Bone marrow (tissue), 2 donors: ENCODE data around the gene SMCHD1.
"Not testable (repeated sequence)": the region's sequence is repeated elsewhere in the genome, so short reads cannot be mapped to it uniquely, and the experiment has no call there.

Experiments
- DNase-seq, 2 donors: peaks; one replicate each; lab custom pipeline; 2025; lab: John Stamatoyannopoulos, UW

The SMCHD1 gene

DNA sequence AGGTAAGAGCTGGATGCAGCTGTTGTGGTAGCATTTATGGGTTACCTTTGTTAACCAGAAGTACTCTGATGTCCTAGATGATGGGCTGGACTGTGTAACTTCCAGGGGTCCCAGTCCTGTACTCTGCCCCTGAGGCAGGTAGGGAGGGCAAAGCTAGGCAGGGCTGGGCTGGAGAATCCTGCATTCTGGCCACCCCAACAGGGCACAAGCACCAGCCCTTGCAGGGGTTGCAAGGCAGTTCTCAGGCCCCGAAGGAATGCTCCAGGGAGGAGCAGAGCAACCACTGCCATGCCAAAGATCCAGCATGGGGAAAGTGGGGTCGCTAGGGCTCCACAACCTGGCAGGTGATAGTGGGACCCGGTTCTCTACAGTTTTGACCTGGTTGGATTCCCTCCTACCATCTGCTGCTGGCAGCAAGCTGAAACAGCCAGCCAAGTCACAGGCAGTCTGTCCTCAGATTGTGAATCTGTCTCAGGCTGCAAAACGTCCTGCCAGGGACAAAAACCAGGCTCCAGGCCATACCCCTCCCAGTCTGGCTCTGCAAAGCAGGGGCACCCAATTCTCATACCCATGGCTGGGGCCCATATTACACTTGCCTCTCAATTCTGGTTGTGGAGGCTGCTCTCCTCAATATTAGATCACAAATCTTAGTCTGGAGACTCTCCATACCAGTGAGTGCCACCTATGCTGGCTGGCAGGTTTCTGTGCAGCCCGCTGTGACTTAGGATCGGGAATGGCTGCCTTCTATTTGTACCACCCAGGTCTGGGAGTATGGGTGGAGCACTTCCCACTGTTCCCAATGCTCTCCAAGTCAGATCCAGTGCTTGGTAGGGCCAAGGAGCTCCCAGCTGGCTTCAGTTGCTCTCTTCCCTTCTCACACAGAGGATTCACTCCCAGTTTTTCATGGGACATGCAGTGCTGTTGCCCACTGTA, 61.1 kb downstream of the SMCHD1 start:
- DNase-seq = no peak

GRCh38 chr18:2717407-2717806, 61.9 kb downstream of the SMCHD1 start:
- DNase-seq = no peak

DNA sequence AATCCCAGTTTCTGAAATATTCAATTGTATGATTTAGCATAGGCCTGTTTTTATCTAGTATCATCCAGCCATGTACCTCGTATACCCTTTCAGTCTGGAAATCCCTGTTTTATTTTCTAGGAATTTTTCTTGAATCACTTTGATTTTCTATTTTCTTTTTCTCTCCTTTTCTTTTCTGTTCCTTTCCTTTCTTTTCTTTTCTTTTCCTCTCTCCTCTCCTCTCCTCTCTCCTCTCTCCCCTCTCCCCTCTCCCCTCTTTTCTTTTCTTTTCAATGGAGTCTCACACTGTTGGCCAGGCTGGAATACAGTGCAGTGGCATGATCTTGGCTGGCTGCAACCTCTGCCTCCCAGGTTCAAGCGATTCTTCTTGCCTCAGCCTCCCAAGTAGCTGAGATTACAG, 63.5 kb downstream of the SMCHD1 start:
- DNase-seq = no peak

GRCh38 chr18:2723207-2723606, 67.7 kb downstream of the SMCHD1 start:
- DNase-seq = no peak

DNA sequence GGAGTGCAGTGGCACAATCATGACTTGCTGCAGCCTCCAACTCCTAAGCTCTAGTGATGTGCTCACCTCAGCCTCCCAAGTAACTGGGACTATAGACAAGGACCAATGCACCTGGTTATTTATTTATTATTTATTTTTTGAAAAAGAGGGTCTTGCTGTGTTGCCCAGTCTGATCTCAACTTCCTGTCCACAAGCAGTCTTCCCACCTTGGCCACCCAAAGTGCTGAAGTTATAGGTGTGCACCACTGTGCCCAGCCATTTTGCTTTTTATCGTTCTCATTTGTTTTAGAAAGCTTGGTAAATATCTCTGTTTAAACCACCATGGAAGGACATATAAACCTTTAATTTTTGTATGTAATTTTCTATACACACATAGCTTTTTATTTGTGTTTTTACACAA, 74.2 kb downstream of the SMCHD1 start:
- DNase-seq = no peak

GRCh38 chr18:2736823-2737222, 81.3 kb downstream of the SMCHD1 start:
- no peak for DNase-seq

- not testable (repeated sequence) for DNase-seq
Observed at GRCh38 chr18:2740082-2740481, 84.6 kb downstream of the SMCHD1 start.

- DNase-seq = no peak
Observed at GRCh38 chr18:2746274-2746673, 90.7 kb downstream of the SMCHD1 start.

DNA sequence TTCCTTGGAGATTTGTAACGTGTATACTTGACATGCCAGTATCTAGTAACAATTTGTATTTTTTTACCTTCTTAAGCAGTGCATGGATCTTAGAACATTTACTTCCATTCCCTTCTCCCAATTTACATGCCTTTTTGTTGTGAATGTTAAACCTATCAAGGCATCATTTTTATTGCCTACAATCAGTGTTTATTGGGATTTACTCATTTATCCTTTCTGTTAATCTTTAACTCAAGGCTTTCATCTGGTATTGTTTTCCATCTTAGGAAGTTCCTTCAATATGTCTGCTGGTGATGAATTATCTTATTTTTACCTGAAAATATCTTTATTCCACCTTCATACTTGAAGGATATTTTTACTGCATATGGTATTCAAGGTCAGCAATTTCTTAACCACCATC, 102.8 kb downstream of the SMCHD1 start:
- no peak for DNase-seq

GRCh38 chr18:2774669-2775068, 119.1 kb downstream of the SMCHD1 start:
- no peak for DNase-seq

DNA sequence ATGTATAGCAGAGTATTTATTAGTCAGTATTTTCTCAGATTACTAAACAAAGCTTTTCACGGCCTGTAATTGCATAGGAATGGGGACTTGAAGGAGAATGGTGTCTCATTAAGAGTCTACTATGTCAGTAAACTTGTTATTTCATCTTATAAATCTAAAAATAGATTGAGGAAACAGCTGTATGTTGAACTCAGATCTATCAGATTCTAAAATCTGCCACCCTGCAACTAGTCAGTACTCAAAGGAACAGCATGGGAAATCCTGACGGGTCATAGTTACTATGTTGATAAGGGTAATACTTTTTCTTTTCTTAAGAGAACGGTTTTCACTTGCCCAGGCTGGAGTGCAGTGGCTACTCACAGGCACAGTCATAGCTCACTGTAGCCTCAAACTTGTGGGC, 121.1 kb downstream of the SMCHD1 start:
- DNase-seq = peak in 1 of 2 donors; percentile 81

- DNase-seq = no peak
Observed at GRCh38 chr18:2777241-2777640, 121.7 kb downstream of the SMCHD1 start.

DNA sequence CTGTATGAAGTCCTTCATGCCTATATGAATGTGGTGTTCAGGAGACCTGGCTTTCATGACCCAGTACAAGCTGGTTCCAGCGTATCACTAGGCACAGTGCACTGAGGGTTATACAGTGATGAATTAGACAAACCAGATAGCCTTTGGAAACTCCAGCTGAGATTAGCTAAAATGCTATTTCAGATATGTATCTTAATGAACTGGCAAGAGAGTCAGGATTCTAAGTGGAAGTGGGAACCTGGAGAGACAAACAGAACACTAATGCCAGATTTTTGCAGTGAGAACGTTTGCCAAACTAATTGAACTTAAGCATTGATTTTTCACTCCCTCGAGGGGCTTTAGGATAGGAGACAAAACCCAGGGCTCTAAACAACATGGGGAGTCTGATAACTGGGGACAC, 125.2 kb downstream of the SMCHD1 start:
- DNase-seq = no peak

DNA sequence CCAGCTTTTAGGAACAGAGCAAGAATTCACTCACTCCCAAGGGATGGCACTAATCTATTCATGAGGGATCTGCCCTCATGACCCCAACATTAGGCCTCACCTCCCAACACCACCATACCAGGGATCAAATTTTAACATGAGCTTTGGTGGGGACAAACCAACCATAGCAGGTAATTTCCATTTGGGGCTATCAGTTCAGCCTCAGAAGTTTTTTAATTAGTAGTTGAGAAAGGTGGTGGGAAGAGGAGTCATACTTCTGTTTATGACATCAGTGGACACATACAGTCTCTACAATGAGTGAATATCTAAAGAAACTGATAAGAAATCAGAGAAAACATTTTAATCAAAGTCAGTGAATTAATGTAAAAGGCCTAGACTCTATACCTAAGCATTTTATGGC, 131.7 kb downstream of the SMCHD1 start:
- DNase-seq = no peak

GRCh38 chr18:2792395-2792794, 136.9 kb downstream of the SMCHD1 start:
- DNase-seq = no peak

DNA sequence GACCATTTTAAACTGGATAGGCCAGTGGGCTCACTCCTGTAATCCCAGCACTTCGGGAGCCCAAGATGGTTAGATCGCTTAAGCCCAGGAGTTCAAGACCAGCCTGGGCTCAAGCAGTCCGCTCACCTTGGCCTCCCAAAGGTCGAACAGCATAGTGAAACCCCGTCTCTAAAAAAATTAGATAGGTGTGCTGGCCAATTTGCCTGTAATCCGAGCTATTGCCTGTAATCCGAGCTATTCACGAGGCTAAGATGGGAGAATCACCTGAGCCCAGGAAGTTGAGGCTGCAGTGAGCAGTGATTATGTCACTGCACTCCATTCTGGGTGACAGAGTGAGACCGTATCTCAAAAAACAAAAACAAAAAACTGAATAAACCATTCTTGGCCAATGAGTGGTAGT, 138.6 kb downstream of the SMCHD1 start:
- no peak for DNase-seq

- DNase-seq = no peak
Observed at GRCh38 chr18:2797951-2798350, 142.4 kb downstream of the SMCHD1 start.

DNA sequence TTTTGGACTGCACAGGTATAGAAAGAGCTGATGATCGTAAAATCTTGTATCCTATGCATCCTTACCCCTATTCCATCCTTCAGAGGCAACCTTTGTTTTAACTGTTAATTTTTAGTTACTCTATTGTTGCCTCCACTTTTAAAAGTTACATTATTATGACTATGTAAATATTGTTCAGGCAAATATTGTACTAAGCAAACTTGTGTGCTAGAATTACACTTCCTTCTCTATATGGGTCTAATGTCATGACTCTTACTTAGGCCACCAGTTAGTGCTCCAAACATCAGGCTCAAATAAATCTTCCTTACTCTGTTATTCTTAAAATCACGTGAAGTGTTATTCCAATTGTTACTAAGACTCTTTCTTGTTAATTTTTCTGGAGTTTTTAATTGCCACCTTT, 143.8 kb downstream of the SMCHD1 start:
- no peak for DNase-seq

GRCh38 chr18:2805970-2806943, 150.7 kb downstream of the SMCHD1 start:
- no peak for DNase-seq

- DNase-seq = not testable (repeated sequence)
Observed at GRCh38 chr18:2808640-2809039, 153.1 kb downstream of the SMCHD1 start.

- not testable (repeated sequence) for DNase-seq
Observed at GRCh38 chr18:2809666-2810183, 154.2 kb downstream of the SMCHD1 start.

DNA sequence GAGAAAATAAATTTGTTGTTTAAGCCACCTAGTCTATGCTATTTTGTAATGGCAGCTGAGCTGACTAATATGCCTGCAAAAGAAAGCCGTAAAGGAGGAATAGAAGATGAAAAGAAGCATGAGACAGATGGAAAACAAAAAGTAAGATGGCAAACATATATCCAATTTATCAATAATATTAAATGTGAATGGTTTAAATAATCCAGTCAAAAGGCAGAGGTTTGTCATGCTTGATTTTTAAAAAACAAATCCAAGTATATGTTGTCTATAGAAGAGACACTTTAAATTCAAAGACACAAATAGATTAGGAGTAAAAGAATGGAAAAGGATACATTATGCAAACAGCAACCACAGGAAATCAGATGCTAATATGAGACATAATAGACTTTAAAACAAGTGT, 155.9 kb downstream of the SMCHD1 start:
- DNase-seq = no peak
